ENCODE results near the gene ADIPOQ.
"Not testable (repeated sequence)": the region's sequence is repeated elsewhere in the genome, so short reads cannot be mapped to it uniquely, and the experiment has no call there.

DNA sequence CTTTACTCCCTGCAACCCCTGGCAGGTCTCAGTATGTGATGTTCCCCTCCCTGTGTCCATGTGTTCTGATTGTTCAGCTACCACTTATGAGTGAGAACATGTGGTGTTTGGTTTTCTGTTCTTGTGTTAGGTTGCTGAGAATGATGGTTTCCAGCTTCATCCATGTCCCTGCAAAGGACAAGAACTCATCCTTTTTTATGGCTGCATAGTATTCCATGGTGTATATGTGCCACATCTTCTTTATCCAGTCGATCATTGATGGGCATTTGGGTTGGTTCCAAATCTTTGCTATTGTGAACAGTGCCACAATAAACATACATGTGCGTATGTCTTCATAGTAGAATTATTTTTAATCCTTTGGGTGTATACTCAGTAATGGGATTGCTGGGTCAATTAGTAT lies 61.2 kb downstream of the ADIPOQ start:
- not testable (repeated sequence) for TF ChIP-seq RXRA, FOSL2 (IDR thresholded peaks at IDR 0.05; ENCODE audit: borderline replicate concordance, low read depth)
- TF ChIP-seq, protein P1, sequence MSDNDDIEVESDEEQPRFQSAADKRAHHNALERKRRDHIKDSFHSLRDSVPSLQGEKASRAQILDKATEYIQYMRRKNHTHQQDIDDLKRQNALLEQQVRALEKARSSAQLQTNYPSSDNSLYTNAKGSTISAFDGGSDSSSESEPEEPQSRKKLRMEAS (IDR thresholded peaks at IDR 0.05; ENCODE audit: low read depth) = not testable (repeated sequence)
- TF ChIP-seq, protein P2, sequence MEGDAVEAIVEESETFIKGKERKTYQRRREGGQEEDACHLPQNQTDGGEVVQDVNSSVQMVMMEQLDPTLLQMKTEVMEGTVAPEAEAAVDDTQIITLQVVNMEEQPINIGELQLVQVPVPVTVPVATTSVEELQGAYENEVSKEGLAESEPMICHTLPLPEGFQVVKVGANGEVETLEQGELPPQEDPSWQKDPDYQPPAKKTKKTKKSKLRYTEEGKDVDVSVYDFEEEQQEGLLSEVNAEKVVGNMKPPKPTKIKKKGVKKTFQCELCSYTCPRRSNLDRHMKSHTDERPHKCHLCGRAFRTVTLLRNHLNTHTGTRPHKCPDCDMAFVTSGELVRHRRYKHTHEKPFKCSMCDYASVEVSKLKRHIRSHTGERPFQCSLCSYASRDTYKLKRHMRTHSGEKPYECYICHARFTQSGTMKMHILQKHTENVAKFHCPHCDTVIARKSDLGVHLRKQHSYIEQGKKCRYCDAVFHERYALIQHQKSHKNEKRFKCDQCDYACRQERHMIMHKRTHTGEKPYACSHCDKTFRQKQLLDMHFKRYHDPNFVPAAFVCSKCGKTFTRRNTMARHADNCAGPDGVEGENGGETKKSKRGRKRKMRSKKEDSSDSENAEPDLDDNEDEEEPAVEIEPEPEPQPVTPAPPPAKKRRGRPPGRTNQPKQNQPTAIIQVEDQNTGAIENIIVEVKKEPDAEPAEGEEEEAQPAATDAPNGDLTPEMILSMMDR (IDR thresholded peaks at IDR 0.05) = not testable (repeated sequence)
- TF ChIP-seq, protein P3, sequence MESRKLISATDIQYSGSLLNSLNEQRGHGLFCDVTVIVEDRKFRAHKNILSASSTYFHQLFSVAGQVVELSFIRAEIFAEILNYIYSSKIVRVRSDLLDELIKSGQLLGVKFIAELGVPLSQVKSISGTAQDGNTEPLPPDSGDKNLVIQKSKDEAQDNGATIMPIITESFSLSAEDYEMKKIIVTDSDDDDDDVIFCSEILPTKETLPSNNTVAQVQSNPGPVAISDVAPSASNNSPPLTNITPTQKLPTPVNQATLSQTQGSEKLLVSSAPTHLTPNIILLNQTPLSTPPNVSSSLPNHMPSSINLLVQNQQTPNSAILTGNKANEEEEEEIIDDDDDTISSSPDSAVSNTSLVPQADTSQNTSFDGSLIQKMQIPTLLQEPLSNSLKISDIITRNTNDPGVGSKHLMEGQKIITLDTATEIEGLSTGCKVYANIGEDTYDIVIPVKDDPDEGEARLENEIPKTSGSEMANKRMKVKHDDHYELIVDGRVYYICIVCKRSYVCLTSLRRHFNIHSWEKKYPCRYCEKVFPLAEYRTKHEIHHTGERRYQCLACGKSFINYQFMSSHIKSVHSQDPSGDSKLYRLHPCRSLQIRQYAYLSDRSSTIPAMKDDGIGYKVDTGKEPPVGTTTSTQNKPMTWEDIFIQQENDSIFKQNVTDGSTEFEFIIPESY (IDR thresholded peaks at IDR 0.05; ENCODE audit: borderline replicate concordance, low read depth) = not testable (repeated sequence)
- TF ChIP-seq, protein P4, sequence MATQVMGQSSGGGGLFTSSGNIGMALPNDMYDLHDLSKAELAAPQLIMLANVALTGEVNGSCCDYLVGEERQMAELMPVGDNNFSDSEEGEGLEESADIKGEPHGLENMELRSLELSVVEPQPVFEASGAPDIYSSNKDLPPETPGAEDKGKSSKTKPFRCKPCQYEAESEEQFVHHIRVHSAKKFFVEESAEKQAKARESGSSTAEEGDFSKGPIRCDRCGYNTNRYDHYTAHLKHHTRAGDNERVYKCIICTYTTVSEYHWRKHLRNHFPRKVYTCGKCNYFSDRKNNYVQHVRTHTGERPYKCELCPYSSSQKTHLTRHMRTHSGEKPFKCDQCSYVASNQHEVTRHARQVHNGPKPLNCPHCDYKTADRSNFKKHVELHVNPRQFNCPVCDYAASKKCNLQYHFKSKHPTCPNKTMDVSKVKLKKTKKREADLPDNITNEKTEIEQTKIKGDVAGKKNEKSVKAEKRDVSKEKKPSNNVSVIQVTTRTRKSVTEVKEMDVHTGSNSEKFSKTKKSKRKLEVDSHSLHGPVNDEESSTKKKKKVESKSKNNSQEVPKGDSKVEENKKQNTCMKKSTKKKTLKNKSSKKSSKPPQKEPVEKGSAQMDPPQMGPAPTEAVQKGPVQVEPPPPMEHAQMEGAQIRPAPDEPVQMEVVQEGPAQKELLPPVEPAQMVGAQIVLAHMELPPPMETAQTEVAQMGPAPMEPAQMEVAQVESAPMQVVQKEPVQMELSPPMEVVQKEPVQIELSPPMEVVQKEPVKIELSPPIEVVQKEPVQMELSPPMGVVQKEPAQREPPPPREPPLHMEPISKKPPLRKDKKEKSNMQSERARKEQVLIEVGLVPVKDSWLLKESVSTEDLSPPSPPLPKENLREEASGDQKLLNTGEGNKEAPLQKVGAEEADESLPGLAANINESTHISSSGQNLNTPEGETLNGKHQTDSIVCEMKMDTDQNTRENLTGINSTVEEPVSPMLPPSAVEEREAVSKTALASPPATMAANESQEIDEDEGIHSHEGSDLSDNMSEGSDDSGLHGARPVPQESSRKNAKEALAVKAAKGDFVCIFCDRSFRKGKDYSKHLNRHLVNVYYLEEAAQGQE (IDR thresholded peaks at IDR 0.05; ENCODE audit: low read depth, low read length) = not testable (repeated sequence)
